IMR-90 (cell line): ENCODE data around the gene PSMD6. TPM values are rescaled to one million over a fixed set of nuclear protein-coding genes. Genes with fewer than 3 reads are reported as not detected.

ENCODE experiments used
- ATAC-seq: fragments of 200-7000 bp; cut with Tn5 transposase; 2 replicates; pipeline ENCODE4 v1.9.1; 2020; ENCODE audit warnings: low read depth, mild to moderate bottlenecking, moderate library complexity
- BruUV-seq: library from RNA; stranded (reverse); fragments of 400-500 nt; replicated peaks from 2 replicates; lab custom pipeline; 2021; lab: Mats Ljungman, UMichigan
- CTCF ChIA-PET: fragments of 300-600 bp; formaldehyde crosslinking; extraction: SDS; loops from one replicate; lab custom pipeline; 2021; ENCODE audit warnings: antibody characterized with exemption; lab: Yijun Ruan, JAX
- POLR2A ChIA-PET: fragments of 300-600 bp; sonication (Branson Sonifier 250); formaldehyde crosslinking; loops from one replicate; lab custom pipeline; 2022; ENCODE audit warnings: antibody characterized with exemption; ENCODE audit not compliant: unreplicated experiment; lab: Charles Lee
- DNase-seq: peaks from one replicate; pipeline ENCODE4 v3.0.0; 2013
- H2AFZ ChIP-seq: replicated peaks from 2 replicates; pipeline ENCODE3; 2013; ENCODE audit warnings: low read length, mild to moderate bottlenecking; ENCODE audit not compliant: poor library complexity
- H2AK5ac ChIP-seq: 2 replicates; pipeline ENCODE4 v1.6.1; 2013; ENCODE audit warnings: low read depth, low read length, inconsistent platforms
- H2AK9ac ChIP-seq: replicated peaks from 2 replicates; pipeline ENCODE3; 2013; ENCODE audit warnings: mild to moderate bottlenecking, low read depth, low read length, moderate library complexity; ENCODE audit not compliant: poor library complexity
- H2BK120ac ChIP-seq: 2 replicates; pipeline ENCODE4 v1.6.1; 2013; ENCODE audit warnings: low read depth, low read length, inconsistent platforms
- H2BK15ac ChIP-seq: 3 replicates; pipeline ENCODE4 v1.6.1; 2013; ENCODE audit warnings: low read depth, low read length, inconsistent platforms
- H2BK20ac ChIP-seq: 2 replicates; pipeline ENCODE4 v1.6.1; 2013; ENCODE audit warnings: low read depth, mild to moderate bottlenecking, inconsistent platforms, low read length, moderate library complexity
- H2BK5ac ChIP-seq: 2 replicates; pipeline ENCODE4 v1.6.1; 2013; ENCODE audit warnings: mild to moderate bottlenecking, low read depth, low read length, inconsistent platforms; ENCODE audit not compliant: poor library complexity, severe bottlenecking
- H3K14ac ChIP-seq: replicated peaks from 2 replicates; pipeline ENCODE4 v1.6.1; 2013; ENCODE audit warnings: low read depth, low read length, inconsistent platforms
- H3K18ac ChIP-seq: 2 replicates; pipeline ENCODE4 v1.6.1; 2013; ENCODE audit warnings: low read depth, low read length, control low read depth
- H3K23ac ChIP-seq: 2 replicates; pipeline ENCODE4 v1.6.1; 2013; ENCODE audit warnings: low read depth, low read length, inconsistent platforms
- H3K27ac ChIP-seq: 2 replicates; pipeline ENCODE4 v1.5.1; 2013; ENCODE audit warnings: mild to moderate bottlenecking, control low read depth, low read length; ENCODE audit not compliant: insufficient read depth
- H3K27me3 ChIP-seq: 2 replicates; pipeline ENCODE4 v1.6.1; 2013; ENCODE audit warnings: low read length; ENCODE audit not compliant: control insufficient read depth, insufficient read depth
- H3K36me3 ChIP-seq: 2 replicates; pipeline ENCODE4 v1.6.1; 2013; ENCODE audit warnings: low read length, mixed read lengths; ENCODE audit not compliant: control insufficient read depth, insufficient read depth
- H3K4ac ChIP-seq: 2 replicates; pipeline ENCODE4 v1.6.1; 2013; ENCODE audit warnings: low read depth, low read length, inconsistent platforms
- H3K4me1 ChIP-seq: 2 replicates; pipeline ENCODE4 v1.6.1; 2013; ENCODE audit warnings: low read length, mixed read lengths; ENCODE audit not compliant: control insufficient read depth, insufficient read depth
- H3K4me2 ChIP-seq: 2 replicates; pipeline ENCODE4 v1.6.1; 2013; ENCODE audit warnings: low read depth, mild to moderate bottlenecking, control low read depth, low read length, moderate library complexity
- H3K4me3 ChIP-seq: 2 replicates; pipeline ENCODE4 v1.5.1; 2013; ENCODE audit warnings: low read depth, mild to moderate bottlenecking, control low read depth, low read length, moderate library complexity; ENCODE audit not compliant: insufficient read depth
- H3K56ac ChIP-seq: 2 replicates; pipeline ENCODE4 v1.6.1; 2013; ENCODE audit warnings: low read length, inconsistent platforms; ENCODE audit not compliant: insufficient read depth; ENCODE audit errors: extremely low read depth
- H3K79me1 ChIP-seq, 2 experiments: 2 replicates each; pipeline ENCODE4 v1.6.1; 2013; ENCODE audit warnings: low read length in 2 of 2, inconsistent platforms in 1 of 2, low read depth in 1 of 2
- H3K9ac ChIP-seq: 2 replicates; pipeline ENCODE4 v1.6.1; 2013; ENCODE audit warnings: low read depth, low read length, control low read depth
- H3K9me1 ChIP-seq: 2 replicates; pipeline ENCODE4 v1.6.1; 2013; ENCODE audit warnings: low read length, inconsistent platforms; ENCODE audit not compliant: insufficient read depth
- H3K9me3 ChIP-seq: 2 replicates; pipeline ENCODE4 v1.6.1; 2013; ENCODE audit warnings: low read length; ENCODE audit not compliant: control insufficient read depth, insufficient read depth
- H4K20me1 ChIP-seq: 2 replicates; pipeline ENCODE4 v1.6.1; 2013; ENCODE audit warnings: low read length, inconsistent platforms; ENCODE audit not compliant: insufficient read depth
- H4K5ac ChIP-seq: 2 replicates; pipeline ENCODE4 v1.6.1; 2013; ENCODE audit warnings: mild to moderate bottlenecking, low read depth, low read length, control low read depth
- H4K8ac ChIP-seq, 2 experiments: 2 replicates each; pipeline ENCODE4 v1.6.1; 2013; ENCODE audit warnings: low read depth in 2 of 2, low read length in 2 of 2, control low read depth in 1 of 2, inconsistent platforms in 1 of 2
- H4K91ac ChIP-seq: 2 replicates; pipeline ENCODE4 v1.6.1; 2013; ENCODE audit warnings: low read depth, low read length, inconsistent platforms; ENCODE audit not compliant: insufficient read depth
- FOS ChIP-seq: fragments of 150-350 bp; IDR thresholded peaks from 2 replicates; pipeline ENCODE4 v1.6.1; 2016; ENCODE audit warnings: low read depth, low read length
- MAFK ChIP-seq: IDR thresholded peaks from 2 replicates; pipeline ENCODE4 v1.6.1; 2012; ENCODE audit warnings: low read depth, low read length, improper control_type of control experiment
- NFE2L2 ChIP-seq: fragments of 150-350 bp; IDR thresholded peaks from 2 replicates; pipeline ENCODE4 v1.6.1; 2016; ENCODE audit warnings: low read depth, mild to moderate bottlenecking, low read length
- RAD21 ChIP-seq: IDR thresholded peaks from 2 replicates; pipeline ENCODE4 v1.6.1; 2012; ENCODE audit warnings: low read length, improper control_type of control experiment
- RCOR1 ChIP-seq: IDR thresholded peaks from 2 replicates; pipeline ENCODE4 v1.6.1; 2012; ENCODE audit warnings: mild to moderate bottlenecking, low read length, improper control_type of control experiment; ENCODE audit not compliant: insufficient replicate concordance
- SMC3 ChIP-seq: fragments of 150-350 bp; IDR thresholded peaks from 2 replicates; pipeline ENCODE4 v1.6.1; 2016; ENCODE audit warnings: low read depth, mild to moderate bottlenecking, antibody characterized with exemption, low read length, moderate library complexity
- WGBS, 2 experiments: methylation state at CpG; one replicate each; pipeline versions ENCODE4 v1.1.5 to v1.1.7; 2013; ENCODE audit warnings: missing lambda C conversion rate in 2 of 2; ENCODE audit not compliant: insufficient read length in 1 of 2; ENCODE audit errors: extremely low coverage in 2 of 2; 5-methylcytosine and 5-hydroxymethylcytosine counted together
- dilution Hi-C: fragments of 300-500 bp; cut with HindIII; formaldehyde crosslinking; loops from one replicate; pipeline ENCODE4 v1.14.3; 2018; ENCODE audit warnings: low sequenced_read_pairs; ENCODE audit not compliant: unreplicated experiment
- in situ Hi-C: fragments of 300-500 bp; cut with MboI; formaldehyde crosslinking; loops from 3 replicates; pipeline ENCODE4 v1.14.3; 2019; ENCODE audit warnings: low sequenced_read_pairs, inconsistent platforms, mixed read lengths
- intact Hi-C: fragments of 100-400 bp; cut with micrococcal nuclease; formaldehyde crosslinking; loops from 2 replicates; pipeline ENCODE4 v1.10.0; 2022
- polyA plus RNA-seq, 3 experiments: library from polyadenylated mRNA; depleted of rRNA; stranded (reverse); fragments of >200 nt; gene quantifications; 2 replicates each; pipeline ENCODE4 v1.2.3, GENCODE V29; 2012; ENCODE audit warnings: low replicate concordance in 1 of 3
- total RNA-seq: library from RNA; depleted of rRNA; stranded (reverse); fragments of >200 nt; gene quantifications from 2 replicates; pipeline ENCODE4 v1.2.3, GENCODE V29; 2012
- TF ChIP-seq, protein P1 (sequence below): fragments of 150-350 bp; IDR thresholded peaks from 2 replicates; pipeline ENCODE4 v1.6.1; 2016; ENCODE audit warnings: low read depth, mild to moderate bottlenecking, low read length, moderate library complexity, borderline replicate concordance
- TF ChIP-seq, protein P2 (sequence below): fragments of 150-350 bp; IDR thresholded peaks from 2 replicates; pipeline ENCODE4 v1.6.1; 2017; ENCODE audit warnings: mild to moderate bottlenecking, antibody characterized with exemption, low read length, low read depth
- TF ChIP-seq, protein P3 (sequence below): conservative IDR thresholded peaks from 2 replicates; pipeline ENCODE4 v1.5.1; 2012; ENCODE audit warnings: mild to moderate bottlenecking, low read depth, low read length, improper control_type of control experiment

The PSMD6 gene
- total and polyA plus RNA-seq, 2 of the 4 experiments (the other 2 are of a cell fraction) = 86.6 to 91.8 TPM

DNA sequence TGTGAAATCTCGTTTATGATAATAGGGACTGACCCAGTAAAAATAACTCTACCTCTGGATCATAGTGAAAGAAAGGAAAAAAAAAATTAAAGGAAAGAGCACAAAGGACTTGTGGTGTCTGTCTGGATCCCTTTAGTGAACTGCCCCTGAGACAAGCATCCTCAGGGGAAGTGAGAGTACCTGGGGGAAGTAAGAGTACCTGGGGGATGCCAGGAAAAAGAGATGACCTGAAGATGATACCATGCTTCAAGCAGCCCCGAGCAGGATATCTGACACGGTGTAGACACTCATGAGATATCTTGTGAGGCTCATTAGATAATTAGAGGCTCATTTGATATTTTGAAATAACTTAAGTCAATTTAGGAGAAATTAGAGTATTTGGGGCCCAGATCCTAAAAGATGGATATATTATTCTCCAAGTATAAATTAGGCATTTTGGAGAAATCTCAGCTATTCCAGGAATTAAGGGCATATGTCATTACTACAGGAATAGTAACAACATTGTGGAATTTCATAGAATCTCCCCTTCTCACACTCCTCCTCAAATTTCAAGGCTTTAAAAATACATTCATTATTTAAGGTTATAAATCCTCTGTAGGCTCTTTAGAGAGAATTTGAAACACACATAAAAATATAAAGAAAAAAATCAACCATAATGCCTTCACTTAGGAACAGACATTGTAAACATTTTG lies 36.3 kb upstream of the PSMD6 start:
- Histone ChIP-seq H4K5ac (no peak overlapping the region), H3K4me3 (no peak overlapping the region), H2BK5ac (no peak overlapping the region), H2AFZ (no peak overlapping the region), H3K14ac (no peak overlapping the region), H4K20me1 (no peaks in the 10 kb centered on the region), H2AK9ac (no peak overlapping the region), H3K27me3 (no peaks in the 10 kb centered on the region), H2AK5ac (no peak overlapping the region), H3K4me2 (no peak overlapping the region), H3K27ac (no peak overlapping the region), H3K23ac (no peak overlapping the region), H4K8ac (no peak overlapping the region), H3K4me1 (peaks cover 2% of the 10 kb centered on the region; the same call in 1 of the 2 replicates), H3K4ac (peak overlapping the region; percentile 56; the same call in 1 of the 2 replicates), H3K56ac (no peak overlapping the region), H2BK15ac (no peak overlapping the region; the same call in 2 of the 3 replicates), H2BK120ac (no peak overlapping the region), H2BK20ac (peak overlapping the region; percentile 26; the same call in 1 of the 2 replicates), H3K9ac (no peak overlapping the region), H3K9me3 (0 out of 2 replicates have a peak, but pooled peaks cover 3% of the 10 kb centered on the region), H3K9me1 (no peaks in the 10 kb centered on the region), H3K36me3 (no peaks in the 10 kb centered on the region), H3K79me1 (no peaks in the 10 kb centered on the region), H3K18ac (peak overlapping the region; percentile 53; the same call in 1 of the 2 replicates), H4K91ac (no peak overlapping the region)
- ATAC-seq = peak; percentile 24; the same call in 1 of the 2 replicates
- intact Hi-C loops = no loop called here
- no CpG with 5 or more reads among the region's 3 CpGs for WGBS, 2 experiments
- TF ChIP-seq, protein P1, sequence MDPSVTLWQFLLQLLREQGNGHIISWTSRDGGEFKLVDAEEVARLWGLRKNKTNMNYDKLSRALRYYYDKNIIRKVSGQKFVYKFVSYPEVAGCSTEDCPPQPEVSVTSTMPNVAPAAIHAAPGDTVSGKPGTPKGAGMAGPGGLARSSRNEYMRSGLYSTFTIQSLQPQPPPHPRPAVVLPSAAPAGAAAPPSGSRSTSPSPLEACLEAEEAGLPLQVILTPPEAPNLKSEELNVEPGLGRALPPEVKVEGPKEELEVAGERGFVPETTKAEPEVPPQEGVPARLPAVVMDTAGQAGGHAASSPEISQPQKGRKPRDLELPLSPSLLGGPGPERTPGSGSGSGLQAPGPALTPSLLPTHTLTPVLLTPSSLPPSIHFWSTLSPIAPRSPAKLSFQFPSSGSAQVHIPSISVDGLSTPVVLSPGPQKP = no peak
- TF ChIP-seq, protein P2, sequence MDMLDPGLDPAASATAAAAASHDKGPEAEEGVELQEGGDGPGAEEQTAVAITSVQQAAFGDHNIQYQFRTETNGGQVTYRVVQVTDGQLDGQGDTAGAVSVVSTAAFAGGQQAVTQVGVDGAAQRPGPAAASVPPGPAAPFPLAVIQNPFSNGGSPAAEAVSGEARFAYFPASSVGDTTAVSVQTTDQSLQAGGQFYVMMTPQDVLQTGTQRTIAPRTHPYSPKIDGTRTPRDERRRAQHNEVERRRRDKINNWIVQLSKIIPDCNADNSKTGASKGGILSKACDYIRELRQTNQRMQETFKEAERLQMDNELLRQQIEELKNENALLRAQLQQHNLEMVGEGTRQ = no peak
- TF ChIP-seq RAD21 (no peak), NFE2L2 (no peak), MAFK (no peak), SMC3 (no peak), RCOR1 (no peak), FOS (no peak)
- TF ChIP-seq, protein P3, sequence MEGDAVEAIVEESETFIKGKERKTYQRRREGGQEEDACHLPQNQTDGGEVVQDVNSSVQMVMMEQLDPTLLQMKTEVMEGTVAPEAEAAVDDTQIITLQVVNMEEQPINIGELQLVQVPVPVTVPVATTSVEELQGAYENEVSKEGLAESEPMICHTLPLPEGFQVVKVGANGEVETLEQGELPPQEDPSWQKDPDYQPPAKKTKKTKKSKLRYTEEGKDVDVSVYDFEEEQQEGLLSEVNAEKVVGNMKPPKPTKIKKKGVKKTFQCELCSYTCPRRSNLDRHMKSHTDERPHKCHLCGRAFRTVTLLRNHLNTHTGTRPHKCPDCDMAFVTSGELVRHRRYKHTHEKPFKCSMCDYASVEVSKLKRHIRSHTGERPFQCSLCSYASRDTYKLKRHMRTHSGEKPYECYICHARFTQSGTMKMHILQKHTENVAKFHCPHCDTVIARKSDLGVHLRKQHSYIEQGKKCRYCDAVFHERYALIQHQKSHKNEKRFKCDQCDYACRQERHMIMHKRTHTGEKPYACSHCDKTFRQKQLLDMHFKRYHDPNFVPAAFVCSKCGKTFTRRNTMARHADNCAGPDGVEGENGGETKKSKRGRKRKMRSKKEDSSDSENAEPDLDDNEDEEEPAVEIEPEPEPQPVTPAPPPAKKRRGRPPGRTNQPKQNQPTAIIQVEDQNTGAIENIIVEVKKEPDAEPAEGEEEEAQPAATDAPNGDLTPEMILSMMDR = no peak
- ChIA-PET CTCF (no interaction called here), POLR2A (no interaction called here)
- peak; percentile 29 for DNase-seq
- no TSS peak for BruUV-seq
- in situ Hi-C loops = no loop called here
- dilution Hi-C loops = no loop called here
